Left lung (tissue), 14 donors: Measurements from ENCODE around the gene PTRH1. TPM values are rescaled to one million over a fixed set of nuclear protein-coding genes. Genes with fewer than 3 reads are reported as not detected.

Experiments
- ATAC-seq: fragments of 200-7000 bp; cut with Tn5 transposase; one replicate; pipeline ENCODE4 v1.9.1; 2020; ENCODE audit warnings: moderate library complexity
- DNase-seq, 4 donors: peaks; one replicate each; pipeline ENCODE4 v3.0.0-alpha.2; 2013 to 2020
- H3K27ac ChIP-seq, 2 donors: fragments of 200-600 bp; sonication (generic) in 1 of 2; one replicate each; pipeline versions ENCODE4 v1.5.0 to v1.8.0; 2020 to 2021
- H3K27me3 ChIP-seq, 2 donors: fragments of 200-600 bp; sonication (generic) in 1 of 2; one replicate each; pipeline versions ENCODE4 v1.5.0 to v1.8.0; 2020 to 2021
- H3K36me3 ChIP-seq, 2 donors: fragments of 200-600 bp; sonication (generic) in 1 of 2; one replicate each; pipeline versions ENCODE4 v1.5.0 to v1.8.0; 2020 to 2021
- H3K4me1 ChIP-seq, 2 donors: fragments of 200-600 bp; one replicate each; pipeline ENCODE4 v1.8.0; 2021
- H3K4me3 ChIP-seq, 2 donors: fragments of 200-600 bp; sonication (generic) in 1 of 2; one replicate each; pipeline versions ENCODE4 v1.5.0 to v1.8.0; 2020 to 2021; ENCODE audit warnings: mild to moderate bottlenecking in 1 of 2
- H3K9me3 ChIP-seq, 2 donors: fragments of 200-600 bp; sonication (generic) in 1 of 2; one replicate each; pipeline versions ENCODE4 v1.5.0 to v1.8.0; 2020 to 2021
- intact Hi-C, 2 donors: fragments of 100-400 bp; cut with DNase I; formaldehyde crosslinking; loops; one replicate each; pipeline versions ENCODE4 v1.11.2 to v1.14.2; 2022
- long read RNA-seq, 12 donors: library from polyadenylated mRNA in 2 of 12; unstranded in 2 of 12; transcript quantifications; one replicate each; pipeline ENCODE4 v2.0.0 and lab custom pipeline, GENCODE V29; 2019 to 2026
- polyA plus RNA-seq, 6 donors: library from polyadenylated mRNA; unstranded; fragments of 120-200 nt; gene quantifications; one replicate each; pipeline ENCODE4 v1.2.1, GENCODE V29; 2013; ENCODE audit not compliant: insufficient read length in 6 of 6
- total RNA-seq, 2 donors: library from RNA; stranded (reverse); fragmentation: NEBNext Ultra II Directional; extraction: Animal tissue kit (Norgen Biotek cat#: 25700); gene quantifications; one replicate each; pipeline ENCODE4 v1.2.1, GENCODE V29; 2021
- TF ChIP-seq, protein P1 (sequence below), 2 donors: fragments of 200-600 bp; sonication (generic) in 1 of 2; IDR thresholded peaks; one replicate each; pipeline versions ENCODE4 v1.5.0 to v1.8.0; 2021; ENCODE audit warnings: antibody characterized with exemption in 2 of 2
- donor health status: DM: no; HTN: yes; CAD: no.
- donor health status: DM: no; HTN: no; CAD: no.

The PTRH1 gene
- total RNA-seq (10 to 100 TPM; 17.1 to 20.2 TPM), polyA plus RNA-seq (10 to 100 TPM in 1 of 6 donors, 1 to 10 TPM in 5; 3.6 to 10.3 (median 6.5) TPM)
- long read RNA-seq, donor 1, transcript PTRH1-208 (5 exons, 814 nt): major isoform, 11 of 17 reads
- long read RNA-seq, donor 1, partial matches to known transcripts: 5 of 17 reads
- long read RNA-seq, donor 1, other reads (novel, unspliced or antisense): 0 of 17 reads
- long read RNA-seq, donor 2, partial matches to known transcripts: 0 of 3 reads
- long read RNA-seq, donor 2, other reads (novel, unspliced or antisense): 0 of 3 reads
- long read RNA-seq, donor 3, transcript PTRH1-208 (5 exons, 814 nt): major isoform, 11 of 12 reads
- long read RNA-seq, donor 3, partial matches to known transcripts: 0 of 12 reads
- long read RNA-seq, donor 3, other reads (novel, unspliced or antisense): 0 of 12 reads
- long read RNA-seq, donor 4, transcript PTRH1-208 (5 exons, 814 nt): major isoform, 27 of 33 reads
- long read RNA-seq, donor 4, partial matches to known transcripts: 0 of 33 reads
- long read RNA-seq, donor 4, other reads (novel, unspliced or antisense): 0 of 33 reads
- long read RNA-seq, donor 5, transcript PTRH1-208 (5 exons, 814 nt): major isoform, 6 of 6 reads
- long read RNA-seq, donor 5, partial matches to known transcripts: 0 of 6 reads
- long read RNA-seq, donor 5, other reads (novel, unspliced or antisense): 0 of 6 reads
- long read RNA-seq, donor 6, transcript PTRH1-208 (5 exons, 814 nt): major isoform, 8 of 14 reads
- long read RNA-seq, donor 6, partial matches to known transcripts: 5 of 14 reads
- long read RNA-seq, donor 6, other reads (novel, unspliced or antisense): 0 of 14 reads
- long read RNA-seq, donor 7, transcript PTRH1-208 (5 exons, 814 nt): major isoform, 8 of 9 reads
- long read RNA-seq, donor 7, partial matches to known transcripts: 0 of 9 reads
- long read RNA-seq, donor 7, other reads (novel, unspliced or antisense): 0 of 9 reads
- long read RNA-seq, donor 8, transcript PTRH1-208 (5 exons, 814 nt): major isoform, 9 of 15 reads
- long read RNA-seq, donor 8, partial matches to known transcripts: 5 of 15 reads
- long read RNA-seq, donor 8, other reads (novel, unspliced or antisense): 0 of 15 reads
- long read RNA-seq, donor 9: 0 reads
- long read RNA-seq, donor 10, transcript PTRH1-208 (5 exons, 814 nt): major isoform, 46 of 58 reads
- long read RNA-seq, donor 10, transcript PTRH1-207 (5 exons, 645 nt): minor isoform, 5 of 58 reads
- long read RNA-seq, donor 10, partial matches to known transcripts: 2 of 58 reads
- long read RNA-seq, donor 10, other reads (novel, unspliced or antisense): 3 of 58 reads
- long read RNA-seq, donor 11, transcript PTRH1-208 (5 exons, 814 nt): major isoform, 6 of 9 reads
- long read RNA-seq, donor 11, partial matches to known transcripts: 0 of 9 reads
- long read RNA-seq, donor 11, other reads (novel, unspliced or antisense): 0 of 9 reads
- long read RNA-seq, donor 12, transcript PTRH1-208 (5 exons, 814 nt): major isoform, 7 of 8 reads
- long read RNA-seq, donor 12, partial matches to known transcripts: 0 of 8 reads
- long read RNA-seq, donor 12, other reads (novel, unspliced or antisense): 0 of 8 reads

GRCh38 chr9:127715470-127716337 lies at the start of gene PTRH1, which contains the start of gene TTC16:
Gene PTRH1 (minus strand): TSS chr9:127715663. CDS start chr9:127715639, 24 bp downstream.
Gene TTC16 (plus strand): TSS chr9:127716079. CDS start chr9:127716146, 67 bp downstream.
- intact Hi-C loops: no loop called here
- Histone ChIP-seq H3K9me3 (no peaks in the 10 kb centered on the region), H3K27me3 (no peaks in the 10 kb centered on the region), H3K4me1 (peaks cover 4 to 17% of the 10 kb centered on the region in 2 donors), H3K27ac (peak within 1 kb of the TSS; percentile 71 to 90), H3K4me3 (peak within 1 kb of the TSS; percentile 81 to 85), H3K36me3 (no peaks in the 10 kb centered on the region)
- DNase-seq (peak; percentile 97 to 98 (median 98)), ATAC-seq (peak; percentile 98)
- TF ChIP-seq, protein P1, sequence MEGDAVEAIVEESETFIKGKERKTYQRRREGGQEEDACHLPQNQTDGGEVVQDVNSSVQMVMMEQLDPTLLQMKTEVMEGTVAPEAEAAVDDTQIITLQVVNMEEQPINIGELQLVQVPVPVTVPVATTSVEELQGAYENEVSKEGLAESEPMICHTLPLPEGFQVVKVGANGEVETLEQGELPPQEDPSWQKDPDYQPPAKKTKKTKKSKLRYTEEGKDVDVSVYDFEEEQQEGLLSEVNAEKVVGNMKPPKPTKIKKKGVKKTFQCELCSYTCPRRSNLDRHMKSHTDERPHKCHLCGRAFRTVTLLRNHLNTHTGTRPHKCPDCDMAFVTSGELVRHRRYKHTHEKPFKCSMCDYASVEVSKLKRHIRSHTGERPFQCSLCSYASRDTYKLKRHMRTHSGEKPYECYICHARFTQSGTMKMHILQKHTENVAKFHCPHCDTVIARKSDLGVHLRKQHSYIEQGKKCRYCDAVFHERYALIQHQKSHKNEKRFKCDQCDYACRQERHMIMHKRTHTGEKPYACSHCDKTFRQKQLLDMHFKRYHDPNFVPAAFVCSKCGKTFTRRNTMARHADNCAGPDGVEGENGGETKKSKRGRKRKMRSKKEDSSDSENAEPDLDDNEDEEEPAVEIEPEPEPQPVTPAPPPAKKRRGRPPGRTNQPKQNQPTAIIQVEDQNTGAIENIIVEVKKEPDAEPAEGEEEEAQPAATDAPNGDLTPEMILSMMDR (IDR thresholded peaks at IDR 0.05): no peak

DNA sequence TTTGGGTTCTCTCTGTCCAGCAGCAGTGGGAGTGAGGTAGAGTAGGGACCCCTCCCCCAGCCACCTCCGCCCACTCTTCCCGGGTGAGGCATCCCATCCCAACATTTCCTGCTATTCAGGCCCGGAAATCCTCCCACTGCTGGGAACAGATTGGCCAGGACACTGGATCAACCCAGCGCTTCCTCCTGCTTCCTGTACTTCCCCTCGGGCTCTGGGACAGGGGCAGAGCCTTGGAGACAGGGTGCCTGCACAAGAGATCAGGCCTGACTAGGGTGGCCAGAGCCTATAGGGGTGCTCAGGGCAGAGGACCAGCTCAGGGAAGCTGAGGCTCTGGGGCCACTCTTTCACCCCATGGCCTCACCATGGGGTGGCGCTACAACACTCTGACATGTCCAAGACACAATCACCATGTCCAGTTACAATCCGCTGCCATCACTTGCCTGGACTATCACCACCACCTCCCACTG lies 48.5 kb upstream of the PTRH1 start:
- no peaks in the 10 kb centered on the region for H3K27me3 ChIP-seq
- intact Hi-C loops: no loop called here
- TF ChIP-seq, protein P1 (IDR thresholded peaks at IDR 0.05): peak; percentile 13 to 49
- H3K27ac ChIP-seq: peak overlapping the region in 1 of 2 donors; percentile 70
- no peak overlapping the region for H3K4me3 ChIP-seq
- H3K9me3 ChIP-seq: no peaks in the 10 kb centered on the region
- ATAC-seq (peak; percentile 67), DNase-seq (no peak)
- H3K4me1 ChIP-seq: peaks cover 8 to 78% of the 10 kb centered on the region in 2 donors
- H3K36me3 ChIP-seq: peaks cover 0 to 27% of the 10 kb centered on the region in 2 donors

DNA sequence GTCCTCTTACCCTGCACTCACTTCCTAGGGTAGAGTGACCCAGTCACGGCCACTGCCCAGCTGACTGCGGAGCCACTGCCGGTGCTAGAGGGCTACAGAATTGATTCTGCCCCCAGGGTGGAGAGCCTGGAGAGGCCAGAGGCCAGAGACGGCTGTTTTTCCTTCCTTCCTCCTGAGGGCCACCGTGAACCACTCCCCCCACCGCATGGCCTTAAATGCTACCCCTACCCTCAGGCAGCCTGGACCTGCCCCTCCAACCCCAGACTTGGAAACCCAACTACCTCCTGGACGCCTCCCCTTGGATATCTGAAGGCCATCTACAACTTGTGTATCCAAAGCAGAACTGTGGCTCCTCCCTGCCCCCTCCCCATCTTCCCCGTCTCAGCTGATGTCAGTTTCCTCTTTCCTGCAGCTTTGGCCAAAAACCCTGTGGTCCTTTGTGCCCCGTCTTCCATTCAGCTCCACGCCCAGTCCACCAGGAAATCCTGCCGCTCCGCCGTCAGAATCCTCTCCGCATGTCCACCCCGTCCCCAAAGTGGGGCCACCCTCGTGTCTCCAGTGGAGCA lies 46.7 kb upstream of the PTRH1 start:
- no peaks in the 10 kb centered on the region for H3K9me3 ChIP-seq
- DNase-seq: peak in 2 of 4 donors; percentile 45 to 83
- H3K27ac ChIP-seq: peak overlapping the region; percentile 39 to 70
- intact Hi-C loops: no loop called here
- H3K27me3 ChIP-seq: no peaks in the 10 kb centered on the region
- H3K4me3 ChIP-seq: peak overlapping the region in 1 of 2 donors; percentile 30
- peaks cover 0 to 32% of the 10 kb centered on the region in 2 donors for H3K36me3 ChIP-seq
- H3K4me1 ChIP-seq: peaks cover 0 to 60% of the 10 kb centered on the region in 2 donors
- TF ChIP-seq, protein P1 (IDR thresholded peaks at IDR 0.05): no peak
- ATAC-seq: peak; percentile 63
